Mammary epithelial cell (primary cell): ENCODE results near the gene C16orf82.

Source experiments
- EZH2 ChIP-seq: IDR thresholded peaks from 2 replicates; pipeline ENCODE4 v1.6.1; 2012; ENCODE audit warnings: low read length, inconsistent platforms, borderline replicate concordance
- TF ChIP-seq, protein P1 (sequence below), 2 donors: IDR thresholded peaks in 1 of 2; conservative IDR thresholded peaks in 1 of 2; 2 replicates each; pipeline ENCODE4 v1.5.1; 2011 to 2012; ENCODE audit warnings: inconsistent platforms in 2 of 2, low read length in 2 of 2, mild to moderate bottlenecking in 2 of 2, control low read depth in 1 of 2, low read depth in 1 of 2; ENCODE audit not compliant: insufficient read depth in 1 of 2; ENCODE audit errors: extremely low read depth in 1 of 2

DNA sequence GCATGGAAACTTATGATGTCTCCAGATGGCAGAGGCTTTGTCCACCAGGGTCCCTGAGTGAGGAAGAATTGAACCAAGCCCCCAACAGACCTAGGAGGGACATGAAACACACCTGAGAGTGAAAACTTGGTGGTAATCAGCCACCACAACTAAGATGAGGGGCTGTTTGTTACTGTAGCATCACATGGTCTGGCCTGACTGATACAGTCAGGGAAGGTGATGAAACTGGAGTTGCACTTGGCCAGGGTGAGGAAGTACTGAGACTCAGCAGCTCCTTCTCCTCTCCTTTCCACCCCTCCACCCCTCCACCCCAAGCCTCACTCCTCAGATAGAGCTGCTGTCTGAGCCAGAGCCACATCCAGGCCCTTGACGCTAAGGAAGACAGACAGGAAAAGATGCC, 37.2 kb downstream of the C16orf82 start:
- no peak for TF ChIP-seq EZH2
- TF ChIP-seq, protein P1, sequence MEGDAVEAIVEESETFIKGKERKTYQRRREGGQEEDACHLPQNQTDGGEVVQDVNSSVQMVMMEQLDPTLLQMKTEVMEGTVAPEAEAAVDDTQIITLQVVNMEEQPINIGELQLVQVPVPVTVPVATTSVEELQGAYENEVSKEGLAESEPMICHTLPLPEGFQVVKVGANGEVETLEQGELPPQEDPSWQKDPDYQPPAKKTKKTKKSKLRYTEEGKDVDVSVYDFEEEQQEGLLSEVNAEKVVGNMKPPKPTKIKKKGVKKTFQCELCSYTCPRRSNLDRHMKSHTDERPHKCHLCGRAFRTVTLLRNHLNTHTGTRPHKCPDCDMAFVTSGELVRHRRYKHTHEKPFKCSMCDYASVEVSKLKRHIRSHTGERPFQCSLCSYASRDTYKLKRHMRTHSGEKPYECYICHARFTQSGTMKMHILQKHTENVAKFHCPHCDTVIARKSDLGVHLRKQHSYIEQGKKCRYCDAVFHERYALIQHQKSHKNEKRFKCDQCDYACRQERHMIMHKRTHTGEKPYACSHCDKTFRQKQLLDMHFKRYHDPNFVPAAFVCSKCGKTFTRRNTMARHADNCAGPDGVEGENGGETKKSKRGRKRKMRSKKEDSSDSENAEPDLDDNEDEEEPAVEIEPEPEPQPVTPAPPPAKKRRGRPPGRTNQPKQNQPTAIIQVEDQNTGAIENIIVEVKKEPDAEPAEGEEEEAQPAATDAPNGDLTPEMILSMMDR (conservative IDR thresholded peaks at IDR 0.05 in 1 of 2, IDR thresholded peaks at IDR 0.05 in 1 of 2; ENCODE audit: extremely low read depth in 1 of 2, insufficient read depth in 1 of 2, low read depth in 1 of 2, low read length in 2 of 2) = no peak
